Liver (tissue), 9 donors: ENCODE data around the gene PFN4. TPM values are rescaled to one million over a fixed set of nuclear protein-coding genes. Genes with fewer than 3 reads are reported as not detected.

Experiments
- DNase-seq: peaks from one replicate; pipeline ENCODE4 v3.0.0-alpha.2; 2017; ENCODE audit warnings: low spot score
- H3K27ac ChIP-seq, 2 donors: one replicate each; pipeline ENCODE4 v1.7.0; 2013; ENCODE audit warnings: inconsistent platforms in 2 of 2, low read length in 2 of 2, control low read depth in 1 of 2, low read depth in 1 of 2, mild to moderate bottlenecking in 1 of 2
- H3K27me3 ChIP-seq, 4 donors: one replicate each; pipeline versions ENCODE4 v1.6.1 to v1.7.0; 2013; ENCODE audit warnings: low read length in 3 of 4, inconsistent platforms in 1 of 4, mild to moderate bottlenecking in 1 of 4, moderate library complexity in 1 of 4; ENCODE audit not compliant: control insufficient read depth in 4 of 4, insufficient read depth in 4 of 4
- H3K36me3 ChIP-seq, 4 donors: one replicate each; pipeline versions ENCODE4 v1.6.1 to v1.7.0; 2013; ENCODE audit warnings: low read length in 3 of 4, mild to moderate bottlenecking in 3 of 4, low read depth in 1 of 4, moderate library complexity in 1 of 4; ENCODE audit not compliant: control insufficient read depth in 4 of 4, insufficient read depth in 3 of 4
- H3K4me1 ChIP-seq, 4 donors: one replicate each; pipeline versions ENCODE4 v1.6.1 to v1.7.0; 2013; ENCODE audit warnings: low read length in 3 of 4, mild to moderate bottlenecking in 3 of 4, moderate library complexity in 1 of 4; ENCODE audit not compliant: control insufficient read depth in 4 of 4, insufficient read depth in 4 of 4
- H3K4me3 ChIP-seq, 3 donors: one replicate each; pipeline versions ENCODE4 v1.6.1 to v1.7.0; 2013; ENCODE audit warnings: low read length in 3 of 3, control low read depth in 1 of 3, low read depth in 1 of 3, mild to moderate bottlenecking in 1 of 3
- H3K9ac ChIP-seq, 2 donors: one replicate each; pipeline ENCODE4 v1.7.0; 2013; ENCODE audit warnings: low read length in 2 of 2, mild to moderate bottlenecking in 2 of 2, moderate library complexity in 2 of 2, control low read depth in 1 of 2, low read depth in 1 of 2
- H3K9me3 ChIP-seq, 4 donors: one replicate each; pipeline versions ENCODE4 v1.6.1 to v1.7.0; 2013; ENCODE audit warnings: low read length in 3 of 4; ENCODE audit not compliant: control insufficient read depth in 4 of 4
- FOXA2 ChIP-seq: IDR thresholded peaks from 2 replicates; pipeline ENCODE4 v1.6.1; 2016; ENCODE audit warnings: antibody characterized with exemption
- JUND ChIP-seq, 2 donors: IDR thresholded peaks; 2 replicates each; pipeline ENCODE4 v1.6.1; 2016; ENCODE audit warnings: antibody characterized with exemption in 2 of 2
- NR2F2 ChIP-seq: IDR thresholded peaks from 2 replicates; pipeline ENCODE4 v1.6.1; 2016; ENCODE audit warnings: antibody characterized with exemption
- RXRA ChIP-seq, 2 donors: IDR thresholded peaks; 2 replicates each; pipeline ENCODE4 v1.6.1; 2017 to 2018; ENCODE audit warnings: antibody characterized with exemption in 2 of 2, mild to moderate bottlenecking in 1 of 2
- SP1 ChIP-seq: IDR thresholded peaks from 2 replicates; pipeline ENCODE4 v1.6.1; 2018; ENCODE audit warnings: antibody characterized with exemption, mild to moderate bottlenecking
- WGBS: extraction: QIAGEN DNeasy Blood & Tissue Kit; methylation state at CpG from one replicate; pipeline ENCODE4 v1.1.7; 2013; 5-methylcytosine and 5-hydroxymethylcytosine counted together
- polyA plus RNA-seq, 2 donors: library from polyadenylated mRNA; stranded (reverse) in 1 of 2; unstranded in 1 of 2; fragments of 200-250 nt in 1 of 2; fragments of >200 nt in 1 of 2; fragmentation: Nextera tagmentation in 1 of 2; extraction: Ambion mirVana in 1 of 2; gene quantifications; one replicate each; pipeline versions ENCODE4 v1.2.1 to v1.2.3, GENCODE V29; 2013 to 2015
- total RNA-seq, 2 donors: library from RNA; depleted of rRNA; stranded (reverse); fragments of >200 nt; gene quantifications; one replicate each; pipeline ENCODE4 v1.2.3, GENCODE V29; 2014
- TF ChIP-seq, protein P1 (sequence below): IDR thresholded peaks from 2 replicates; pipeline ENCODE4 v1.6.1; 2016; ENCODE audit warnings: antibody characterized with exemption, mild to moderate bottlenecking
- TF ChIP-seq, protein P2 (sequence below): IDR thresholded peaks from 2 replicates; pipeline ENCODE4 v1.6.1; 2016; ENCODE audit warnings: antibody characterized with exemption
- TF ChIP-seq, protein P3 (sequence below): IDR thresholded peaks from 2 replicates; pipeline ENCODE4 v1.6.1; 2016; ENCODE audit warnings: antibody characterized with exemption
- donor health status: healthy.
- donor health status: healthy.
- donor health status: healthy.
- donor health status: healthy.
- donor health status: healthy.

Gene PFN4
- total and polyA plus RNA-seq, 4 donors = 0.12 to 0.51 (median 0.40) TPM; not detected in 1

DNA sequence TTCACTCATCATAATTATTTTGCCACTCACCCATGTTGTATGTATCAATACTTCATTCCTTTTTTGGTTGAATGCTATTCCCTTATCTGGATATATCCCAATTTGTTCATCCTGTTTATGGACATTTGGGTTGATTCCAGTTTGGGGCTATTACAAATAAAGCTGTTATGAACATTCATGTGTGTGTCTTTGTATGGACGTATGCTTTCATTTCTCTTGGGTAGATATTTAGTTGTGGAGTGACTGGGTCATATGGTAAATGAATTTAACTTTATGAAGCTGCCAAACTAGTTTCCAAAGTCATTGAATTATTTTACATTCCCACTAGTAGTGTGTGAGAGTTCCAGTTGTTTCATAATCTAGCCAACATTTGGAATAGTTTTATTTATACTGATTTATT is 2.8 kb upstream of the PFN4 start:
- Histone ChIP-seq H3K27ac (no peak overlapping the region), H3K9me3 (no peaks in the 10 kb centered on the region), H3K36me3 (no peaks in the 10 kb centered on the region), H3K9ac (no peak overlapping the region), H3K27me3 (no peaks in the 10 kb centered on the region), H3K4me1 (peaks cover 0 to 11% (median 6%) of the 10 kb centered on the region in 4 donors), H3K4me3 (no peak overlapping the region)
- TF ChIP-seq NR2F2 = no peak
- TF ChIP-seq, protein P1, sequence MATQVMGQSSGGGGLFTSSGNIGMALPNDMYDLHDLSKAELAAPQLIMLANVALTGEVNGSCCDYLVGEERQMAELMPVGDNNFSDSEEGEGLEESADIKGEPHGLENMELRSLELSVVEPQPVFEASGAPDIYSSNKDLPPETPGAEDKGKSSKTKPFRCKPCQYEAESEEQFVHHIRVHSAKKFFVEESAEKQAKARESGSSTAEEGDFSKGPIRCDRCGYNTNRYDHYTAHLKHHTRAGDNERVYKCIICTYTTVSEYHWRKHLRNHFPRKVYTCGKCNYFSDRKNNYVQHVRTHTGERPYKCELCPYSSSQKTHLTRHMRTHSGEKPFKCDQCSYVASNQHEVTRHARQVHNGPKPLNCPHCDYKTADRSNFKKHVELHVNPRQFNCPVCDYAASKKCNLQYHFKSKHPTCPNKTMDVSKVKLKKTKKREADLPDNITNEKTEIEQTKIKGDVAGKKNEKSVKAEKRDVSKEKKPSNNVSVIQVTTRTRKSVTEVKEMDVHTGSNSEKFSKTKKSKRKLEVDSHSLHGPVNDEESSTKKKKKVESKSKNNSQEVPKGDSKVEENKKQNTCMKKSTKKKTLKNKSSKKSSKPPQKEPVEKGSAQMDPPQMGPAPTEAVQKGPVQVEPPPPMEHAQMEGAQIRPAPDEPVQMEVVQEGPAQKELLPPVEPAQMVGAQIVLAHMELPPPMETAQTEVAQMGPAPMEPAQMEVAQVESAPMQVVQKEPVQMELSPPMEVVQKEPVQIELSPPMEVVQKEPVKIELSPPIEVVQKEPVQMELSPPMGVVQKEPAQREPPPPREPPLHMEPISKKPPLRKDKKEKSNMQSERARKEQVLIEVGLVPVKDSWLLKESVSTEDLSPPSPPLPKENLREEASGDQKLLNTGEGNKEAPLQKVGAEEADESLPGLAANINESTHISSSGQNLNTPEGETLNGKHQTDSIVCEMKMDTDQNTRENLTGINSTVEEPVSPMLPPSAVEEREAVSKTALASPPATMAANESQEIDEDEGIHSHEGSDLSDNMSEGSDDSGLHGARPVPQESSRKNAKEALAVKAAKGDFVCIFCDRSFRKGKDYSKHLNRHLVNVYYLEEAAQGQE = no peak
- TF ChIP-seq RXRA (IDR thresholded peaks at IDR 0.05) = no peak
- WGBS = 68% methylated on average over 1 of the region's 1 CpG
- DNase-seq = no peak

DNA sequence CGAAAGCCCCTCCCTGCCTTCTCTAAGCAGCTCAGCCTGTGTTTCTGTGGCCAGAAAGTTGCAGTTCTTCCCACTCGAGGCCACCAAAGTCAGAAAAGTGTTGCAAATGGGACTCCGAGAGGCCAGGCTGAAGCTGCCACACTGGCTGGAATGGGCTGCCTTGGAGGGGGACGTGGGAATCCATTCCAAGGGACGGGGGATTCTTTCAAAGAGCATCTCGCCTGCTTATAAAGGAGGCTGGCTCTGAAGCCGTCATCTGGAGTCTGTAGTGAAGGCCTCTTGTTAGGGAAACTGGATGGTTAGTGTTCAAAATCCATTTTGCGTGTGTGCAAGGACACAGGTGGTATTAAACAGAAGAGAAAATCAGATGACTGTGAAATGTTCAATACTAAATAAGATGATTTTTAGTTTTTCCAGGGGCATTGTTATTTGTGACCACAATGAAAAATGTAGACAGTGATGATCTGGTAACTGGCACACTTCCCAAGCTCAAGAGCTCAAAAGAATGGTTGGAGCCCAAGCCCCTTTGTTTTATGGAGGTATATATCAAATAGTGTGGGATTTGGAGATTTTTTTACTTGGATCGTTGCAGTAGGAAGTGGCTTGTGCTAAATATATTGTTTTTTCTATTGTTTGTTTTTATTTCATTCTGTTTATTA is 917 bp upstream of the PFN4 start:
- DNase-seq = no peak
- TF ChIP-seq NR2F2 = no peak
- TF ChIP-seq, protein P2, sequence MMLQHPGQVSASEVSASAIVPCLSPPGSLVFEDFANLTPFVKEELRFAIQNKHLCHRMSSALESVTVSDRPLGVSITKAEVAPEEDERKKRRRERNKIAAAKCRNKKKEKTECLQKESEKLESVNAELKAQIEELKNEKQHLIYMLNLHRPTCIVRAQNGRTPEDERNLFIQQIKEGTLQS = no peak
- TF ChIP-seq JUND (IDR thresholded peaks at IDR 0.05) = no peak
- TF ChIP-seq, protein P1 = no peak
- no peak for TF ChIP-seq RXRA (IDR thresholded peaks at IDR 0.05)
- TF ChIP-seq FOXA2 = no peak
- TF ChIP-seq, protein P3, sequence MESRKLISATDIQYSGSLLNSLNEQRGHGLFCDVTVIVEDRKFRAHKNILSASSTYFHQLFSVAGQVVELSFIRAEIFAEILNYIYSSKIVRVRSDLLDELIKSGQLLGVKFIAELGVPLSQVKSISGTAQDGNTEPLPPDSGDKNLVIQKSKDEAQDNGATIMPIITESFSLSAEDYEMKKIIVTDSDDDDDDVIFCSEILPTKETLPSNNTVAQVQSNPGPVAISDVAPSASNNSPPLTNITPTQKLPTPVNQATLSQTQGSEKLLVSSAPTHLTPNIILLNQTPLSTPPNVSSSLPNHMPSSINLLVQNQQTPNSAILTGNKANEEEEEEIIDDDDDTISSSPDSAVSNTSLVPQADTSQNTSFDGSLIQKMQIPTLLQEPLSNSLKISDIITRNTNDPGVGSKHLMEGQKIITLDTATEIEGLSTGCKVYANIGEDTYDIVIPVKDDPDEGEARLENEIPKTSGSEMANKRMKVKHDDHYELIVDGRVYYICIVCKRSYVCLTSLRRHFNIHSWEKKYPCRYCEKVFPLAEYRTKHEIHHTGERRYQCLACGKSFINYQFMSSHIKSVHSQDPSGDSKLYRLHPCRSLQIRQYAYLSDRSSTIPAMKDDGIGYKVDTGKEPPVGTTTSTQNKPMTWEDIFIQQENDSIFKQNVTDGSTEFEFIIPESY = no peak
- no peak for TF ChIP-seq SP1
- Histone ChIP-seq H3K9ac (peak overlapping the region; percentile 79 to 84), H3K9me3 (no peaks in the 10 kb centered on the region), H3K27me3 (no peaks in the 10 kb centered on the region), H3K27ac (peak overlapping the region; percentile 74 to 83), H3K4me3 (peak overlapping the region; percentile 74 to 79 (median 75)), H3K4me1 (peaks cover 0 to 11% (median 6%) of the 10 kb centered on the region in 4 donors), H3K36me3 (no peaks in the 10 kb centered on the region)
- WGBS = 34% methylated on average over 9 of the region's 9 CpGs
